NCI-H69 (cell line): ENCODE data around the gene NOS1.
"Not testable (repeated sequence)": the region's sequence is repeated elsewhere in the genome, so short reads cannot be mapped to it uniquely, and the experiment has no call there.

ENCODE experiments used
- DNase-seq: peaks from one replicate; lab custom pipeline; 2025; lab: John Stamatoyannopoulos, UW

Gene NOS1

DNA sequence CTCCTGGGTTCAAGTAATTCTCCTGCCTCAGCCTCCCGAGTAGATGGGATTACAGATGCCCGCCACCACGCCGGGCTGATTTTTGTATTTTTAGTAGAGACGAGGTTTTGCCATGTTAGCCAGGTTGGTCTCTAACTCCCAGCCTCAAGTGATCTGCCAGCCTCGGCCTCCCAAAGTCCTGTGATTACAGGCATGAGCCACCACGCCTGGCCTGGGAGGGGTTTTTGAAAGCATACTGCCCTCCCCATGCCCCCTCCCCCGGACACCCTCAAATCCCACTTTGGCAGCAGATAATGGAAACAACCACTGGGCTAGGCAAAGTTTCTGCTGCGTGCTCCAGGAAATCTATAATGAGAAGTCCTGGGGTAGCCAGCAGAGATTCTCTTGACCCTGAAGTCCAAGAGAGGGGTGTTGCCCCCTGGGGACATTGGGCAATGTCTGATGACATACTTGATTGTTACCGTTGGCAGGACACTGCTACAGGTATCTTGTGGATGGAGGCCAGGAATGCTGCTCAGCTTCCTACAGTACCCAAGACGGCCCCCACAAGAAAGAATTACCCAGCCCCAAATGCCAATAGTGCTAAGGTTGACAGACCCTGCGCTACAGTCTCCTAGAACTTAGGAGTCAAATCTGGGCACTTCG, 152.5 kb downstream of the NOS1 start:
- DNase-seq = no peak

DNA sequence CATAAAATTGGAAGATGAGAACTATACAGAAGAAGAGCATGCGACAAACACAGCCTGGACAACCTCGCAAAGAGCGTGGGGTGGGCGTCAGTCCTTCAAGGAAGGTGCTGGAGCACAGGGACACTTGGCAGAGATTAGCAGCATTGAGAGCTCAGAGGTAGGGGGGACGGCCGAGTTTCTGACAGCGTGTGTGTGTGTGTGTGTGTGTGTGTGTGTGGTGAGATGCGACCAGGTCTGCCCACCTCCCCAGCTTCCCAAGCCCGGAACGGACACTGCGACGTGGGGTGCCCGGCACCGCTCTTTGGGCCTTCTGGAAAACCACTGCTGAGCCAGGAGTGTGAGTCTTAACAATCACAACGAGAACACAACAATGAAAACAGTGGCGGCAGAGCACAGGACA, 153.2 kb downstream of the NOS1 start:
- DNase-seq = no peak

DNA sequence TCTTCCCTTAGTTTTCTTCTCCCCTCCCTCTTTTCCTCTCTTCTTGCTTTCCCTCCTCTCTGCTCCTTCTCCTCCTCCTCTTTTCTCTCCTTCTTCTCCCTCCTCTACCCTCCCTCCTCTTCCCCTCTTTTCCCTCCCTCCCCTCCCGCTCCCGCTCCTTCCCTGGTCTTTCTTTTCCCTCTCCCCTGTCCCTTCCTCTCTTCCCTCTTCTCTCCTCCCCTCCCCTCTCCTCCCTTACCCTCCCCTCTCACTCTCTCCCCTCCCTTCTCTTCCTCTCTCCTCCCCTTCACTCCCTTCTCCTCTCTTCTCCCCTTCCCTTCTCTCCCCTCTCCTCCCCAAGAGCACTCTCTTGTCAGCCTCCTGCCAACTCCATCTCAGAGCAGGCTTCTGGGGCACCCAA, 153.8 kb downstream of the NOS1 start:
- DNase-seq = no peak

DNA sequence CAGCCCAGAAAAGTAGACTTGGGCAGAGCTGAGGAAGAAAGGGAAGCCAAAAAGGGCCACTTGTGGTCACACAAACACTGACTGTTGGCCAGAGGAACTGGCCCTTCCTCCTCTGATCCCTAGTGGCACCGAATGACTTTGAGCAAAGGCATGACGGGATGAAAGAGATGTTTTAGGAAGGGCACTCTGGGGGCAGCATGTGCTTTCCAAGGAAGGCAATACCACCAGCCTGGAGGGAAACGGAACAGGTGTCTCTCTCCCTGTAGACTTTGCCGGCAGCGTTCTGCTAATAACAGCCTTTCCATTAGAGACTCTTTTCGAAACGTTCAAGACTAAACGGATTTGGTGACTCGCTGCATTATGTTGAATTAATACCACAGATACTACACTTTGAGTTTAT, 158.9 kb downstream of the NOS1 start:
- no peak for DNase-seq

DNA sequence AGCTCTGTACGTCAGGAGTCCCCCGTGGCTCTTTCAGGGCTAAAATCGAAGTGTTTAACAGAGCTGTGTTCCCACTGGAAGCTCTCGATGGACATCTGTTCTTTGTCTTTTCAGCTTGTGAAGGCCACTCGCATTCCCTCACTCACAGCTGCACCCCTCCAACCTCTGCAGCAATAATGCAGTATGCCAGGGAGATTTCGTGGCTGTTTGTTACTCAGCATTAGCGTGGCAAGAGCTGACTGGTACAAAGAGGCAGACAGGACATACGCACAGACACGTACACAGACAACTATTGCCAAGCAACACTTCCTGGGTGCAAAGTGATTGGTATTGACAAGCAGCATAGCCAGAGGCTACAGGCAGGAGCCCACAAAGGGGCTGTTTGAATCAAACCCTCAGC, 159.4 kb downstream of the NOS1 start:
- no peak for DNase-seq

DNA sequence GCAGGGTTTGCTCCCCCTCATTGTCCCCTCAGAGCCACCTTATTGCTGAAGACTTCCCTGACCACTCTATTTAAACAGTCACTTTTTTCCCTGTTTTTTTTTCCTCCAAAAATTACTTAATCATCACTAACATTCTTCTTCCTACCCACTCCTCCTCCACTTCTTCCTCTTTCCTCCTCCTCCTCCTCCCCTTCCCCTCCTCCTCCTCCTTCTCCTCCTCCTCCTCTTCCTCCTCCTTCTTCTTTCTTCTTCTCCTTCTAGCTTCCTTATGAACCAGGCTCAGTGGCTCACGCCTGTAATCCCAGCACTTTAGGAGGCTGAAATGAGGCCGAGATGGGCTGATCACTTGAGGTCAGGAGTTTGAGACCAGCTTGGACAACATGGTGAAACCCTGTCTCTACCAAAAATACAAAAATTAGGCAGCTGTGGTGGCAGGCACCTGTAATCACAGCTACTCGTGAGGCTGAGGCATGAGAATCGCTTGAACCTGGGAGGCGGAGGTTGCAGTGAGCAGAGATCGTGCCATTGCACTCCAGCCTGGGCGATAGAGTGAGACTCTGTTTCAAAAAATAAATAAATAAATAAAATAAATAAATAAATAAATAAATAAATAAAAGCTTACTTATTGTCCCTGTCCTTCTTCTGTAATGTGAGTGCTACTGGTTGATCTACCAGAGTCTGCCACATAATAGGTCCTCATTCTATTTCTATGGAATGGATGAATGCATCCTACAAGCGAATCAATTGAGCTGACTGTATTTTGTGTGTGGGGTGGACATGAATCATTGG, 161.3 kb downstream of the NOS1 start:
- not testable (repeated sequence) for DNase-seq

DNA sequence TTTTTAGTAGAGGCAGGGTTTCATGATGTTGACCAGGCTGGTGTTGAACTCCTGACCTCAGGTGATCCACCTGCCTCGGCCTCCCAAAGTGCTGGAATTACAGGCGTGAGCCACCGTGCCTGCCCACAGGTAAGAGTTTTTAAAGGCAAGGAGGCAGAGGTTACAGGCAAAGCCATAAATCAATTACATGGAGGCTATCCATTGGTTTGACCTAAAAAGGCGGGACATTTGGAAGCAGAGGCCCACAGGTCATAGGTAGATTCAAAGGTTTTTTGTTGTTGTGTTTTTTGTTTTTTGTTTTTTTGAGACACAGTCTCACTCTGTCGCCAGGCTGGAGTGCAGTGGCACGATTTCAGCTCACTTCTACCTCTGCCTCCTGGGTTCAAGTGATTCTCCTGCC, 165.1 kb downstream of the NOS1 start:
- not testable (repeated sequence) for DNase-seq

DNA sequence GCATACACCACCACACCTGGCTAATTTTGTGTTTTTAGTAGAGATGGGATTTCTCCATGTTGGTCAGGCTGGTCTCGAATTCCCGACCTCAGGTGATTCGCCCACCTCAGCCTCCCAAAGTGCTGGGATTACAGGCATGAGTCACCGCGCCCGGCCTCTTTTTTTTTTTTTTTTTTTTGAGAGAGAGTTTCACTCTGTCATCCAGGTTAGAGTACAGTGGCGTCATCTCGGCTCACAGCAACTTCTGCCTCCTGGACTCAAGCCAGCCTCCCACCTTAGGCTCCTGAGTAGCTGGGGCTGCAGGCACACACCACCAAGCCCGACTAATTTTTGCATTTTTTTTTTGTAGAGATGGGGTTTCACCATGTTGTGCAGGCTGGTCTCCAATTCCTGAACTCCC, 166.4 kb downstream of the NOS1 start:
- DNase-seq = peak; percentile 56

DNA sequence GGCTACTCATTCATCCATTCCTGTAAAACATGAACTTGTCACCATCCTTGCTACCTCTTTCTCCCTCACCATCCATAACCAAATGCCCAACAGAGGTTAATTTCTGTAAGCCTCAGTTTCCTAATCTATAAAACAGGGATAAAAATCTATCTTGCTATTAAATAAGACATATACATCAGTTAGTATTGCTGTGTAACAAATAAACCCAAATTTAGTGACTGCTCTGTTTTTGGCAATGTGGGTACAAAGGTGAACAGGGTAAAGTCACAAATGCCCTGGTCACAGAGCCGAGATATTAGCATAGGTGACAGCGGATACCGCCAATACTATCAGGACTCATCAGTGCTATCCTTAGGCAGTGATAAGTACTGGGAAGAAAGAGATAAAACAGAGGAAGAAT, 167.5 kb downstream of the NOS1 start:
- DNase-seq = no peak

DNA sequence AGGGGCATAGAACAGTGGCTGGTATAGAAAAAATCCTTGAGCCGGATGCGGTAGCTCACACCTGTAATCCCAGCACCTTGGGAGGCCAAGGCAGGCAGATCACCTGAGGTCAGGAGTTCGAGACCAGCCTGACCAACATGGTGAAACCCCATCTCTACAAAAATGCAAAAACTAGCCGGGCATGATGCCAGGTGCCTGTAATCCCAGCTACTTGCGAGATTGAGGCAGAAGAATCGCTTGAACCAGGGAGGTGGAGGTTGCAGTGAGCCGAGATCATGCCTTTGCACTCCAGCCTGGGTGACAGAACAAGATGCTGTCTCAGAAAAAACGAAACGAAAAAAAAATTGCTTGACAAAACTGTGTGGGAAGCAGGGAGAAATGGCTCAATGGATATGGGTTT, 168.8 kb downstream of the NOS1 start:
- not testable (repeated sequence) for DNase-seq

DNA sequence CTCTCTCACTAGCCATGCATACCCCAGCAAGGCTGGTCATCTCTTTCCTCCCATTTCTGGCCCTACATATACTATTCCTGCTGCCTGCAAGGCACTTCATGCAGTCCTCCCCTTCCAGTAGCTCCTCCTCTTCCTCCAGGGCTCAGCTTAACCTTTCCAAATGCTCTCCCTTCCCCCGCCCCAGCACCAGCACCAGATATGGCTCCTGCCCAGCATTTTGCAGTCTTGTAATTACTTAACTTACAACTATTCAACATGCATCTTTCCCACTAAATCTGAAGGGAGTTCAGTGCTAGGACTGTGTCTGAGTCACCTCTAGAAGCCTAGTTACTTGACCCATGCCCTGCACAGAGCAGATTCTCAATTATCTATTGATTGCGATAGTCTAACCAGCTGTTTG, 169.4 kb downstream of the NOS1 start:
- DNase-seq = peak; percentile 18

DNA sequence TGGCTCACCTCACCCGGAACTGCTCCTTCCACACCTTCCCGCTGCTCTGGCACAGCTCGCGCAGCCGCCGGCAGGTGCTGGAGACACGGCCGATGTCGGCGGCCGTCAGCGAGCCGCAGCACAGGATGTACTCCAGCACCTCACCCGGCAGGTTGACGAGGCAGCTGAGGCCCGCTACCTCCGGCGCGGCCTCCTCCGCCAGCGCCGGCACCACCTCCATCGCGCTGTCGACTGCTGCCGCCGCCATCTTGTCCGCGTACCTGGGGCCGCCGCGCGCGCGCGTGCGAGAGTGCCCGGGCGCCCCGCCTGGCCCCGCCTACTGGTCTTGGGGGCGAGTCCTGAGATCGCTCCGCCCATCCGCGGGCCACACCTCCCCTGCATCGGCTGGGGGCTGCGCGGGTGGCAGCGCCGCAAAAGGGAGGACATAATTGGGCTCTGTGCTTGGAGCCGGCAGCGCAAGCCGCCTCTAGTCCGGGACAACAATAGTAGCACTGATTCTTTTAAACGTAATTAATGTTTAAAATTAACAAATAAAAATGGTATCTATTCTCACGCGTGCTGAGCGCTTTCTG, 171.1 kb downstream of the NOS1 start, which contains the start of gene FBXO21:
TSS of gene FBXO21 (minus strand) at position 261 of the 572 bp plus-strand sequence. CDS start at position 247, 14 bp downstream.
- DNase-seq = peak; percentile 97

DNA sequence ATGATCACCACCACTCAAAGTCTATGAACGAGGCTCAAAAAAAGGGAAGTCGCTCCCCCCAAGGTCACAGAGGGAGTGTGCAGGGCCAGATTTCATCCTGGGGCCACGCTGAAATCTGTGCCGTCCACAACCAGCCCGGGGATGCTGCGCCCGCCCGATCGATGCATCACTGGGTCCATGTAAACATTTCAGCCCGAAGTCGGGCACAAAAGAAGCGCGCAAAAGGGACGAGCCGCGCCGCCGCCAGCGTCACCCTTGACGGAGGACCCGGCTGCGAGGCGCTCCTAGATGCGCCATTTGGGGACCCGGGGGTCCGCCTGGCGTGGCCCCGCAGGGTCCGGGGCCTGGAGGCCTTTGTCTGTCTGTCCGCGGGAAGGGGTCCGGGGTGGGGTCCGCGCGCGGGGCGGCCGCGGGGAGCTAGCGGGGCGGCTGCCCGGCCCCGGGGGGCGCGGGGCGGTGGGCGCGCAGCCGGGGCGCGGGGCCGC, 171.7 kb downstream of the NOS1 start:
- DNase-seq = peak; percentile 60

DNA sequence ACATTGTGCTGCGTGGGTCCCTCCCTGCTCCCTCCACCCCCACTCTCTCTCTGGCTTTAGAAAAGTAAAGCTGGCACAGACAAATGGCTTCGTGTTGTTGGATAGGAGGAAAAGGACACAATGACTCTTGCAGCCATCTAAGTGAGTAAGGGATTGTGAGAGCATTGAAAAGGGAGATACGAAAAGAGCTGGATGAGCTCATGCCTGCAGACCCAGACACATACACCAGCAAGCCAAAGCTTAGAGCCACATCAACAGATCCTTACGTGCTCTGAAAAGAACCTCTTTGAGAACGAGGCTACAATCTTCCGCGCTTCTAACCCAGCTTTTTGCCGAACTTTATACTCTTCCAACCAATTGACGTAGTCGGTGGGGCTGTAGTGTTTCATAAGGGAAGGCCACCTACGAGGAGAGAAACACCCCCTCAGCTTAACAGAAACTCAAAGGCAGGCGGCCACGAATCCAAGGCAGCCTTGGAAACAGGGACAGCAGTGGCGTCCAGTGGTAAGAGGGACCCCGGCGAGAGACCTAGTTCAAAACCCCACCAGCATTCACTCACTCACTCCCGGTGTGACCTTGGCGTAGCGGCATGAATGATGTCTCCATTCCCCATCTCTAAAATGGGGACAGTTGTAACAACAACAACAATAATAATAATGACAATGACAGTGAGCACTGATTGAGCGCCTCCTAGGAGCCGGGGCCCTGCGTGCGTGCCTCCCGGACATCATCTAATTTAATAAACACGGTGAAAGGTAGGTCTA, 172.3 kb downstream of the NOS1 start:
- peak; percentile 60 for DNase-seq

DNA sequence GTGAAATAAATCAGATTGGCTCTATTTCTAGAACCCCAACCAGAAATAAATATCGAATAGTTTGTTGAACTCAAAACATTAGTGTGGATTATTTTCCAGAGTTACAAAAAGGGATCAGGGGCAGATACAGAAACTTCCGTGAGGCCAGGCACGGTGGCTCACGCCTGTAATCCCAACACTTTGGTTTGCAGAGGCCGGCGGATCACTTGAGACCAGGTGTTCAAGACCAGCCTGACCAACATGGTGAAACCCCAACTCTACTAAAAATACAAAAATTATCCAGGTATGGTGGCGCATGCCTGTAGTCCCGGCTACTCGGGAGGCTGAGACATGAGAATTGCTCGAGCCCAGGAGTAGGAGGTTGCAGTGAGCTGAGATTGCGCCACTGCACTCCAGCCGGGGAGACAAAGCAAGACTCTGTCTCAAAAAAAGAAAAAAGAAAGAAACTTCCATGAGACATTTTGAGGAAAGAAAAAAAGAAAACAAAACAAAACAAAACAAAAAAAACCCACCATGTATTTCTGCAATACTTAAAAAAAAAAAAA, 173.2 kb downstream of the NOS1 start:
- DNase-seq = no peak

DNA sequence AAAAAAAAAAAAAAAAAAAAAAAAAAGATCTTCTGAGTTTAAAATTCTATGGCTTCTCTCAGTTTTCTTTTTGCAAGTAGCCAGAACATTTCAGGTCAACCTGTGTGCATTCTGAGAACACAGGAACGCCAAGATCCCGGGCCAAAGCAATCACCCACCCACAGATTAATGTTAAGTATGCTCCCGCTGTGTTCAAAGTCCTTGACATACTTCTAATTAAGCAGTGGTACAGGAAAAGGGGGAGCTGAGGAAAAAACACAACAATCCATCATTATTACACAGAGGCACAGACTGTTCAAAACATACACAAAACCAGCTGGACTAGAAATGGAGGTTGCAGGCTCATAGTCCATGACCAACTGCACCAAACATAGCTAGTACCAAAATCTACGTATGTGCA, 174.0 kb downstream of the NOS1 start:
- DNase-seq = peak; percentile 25

DNA sequence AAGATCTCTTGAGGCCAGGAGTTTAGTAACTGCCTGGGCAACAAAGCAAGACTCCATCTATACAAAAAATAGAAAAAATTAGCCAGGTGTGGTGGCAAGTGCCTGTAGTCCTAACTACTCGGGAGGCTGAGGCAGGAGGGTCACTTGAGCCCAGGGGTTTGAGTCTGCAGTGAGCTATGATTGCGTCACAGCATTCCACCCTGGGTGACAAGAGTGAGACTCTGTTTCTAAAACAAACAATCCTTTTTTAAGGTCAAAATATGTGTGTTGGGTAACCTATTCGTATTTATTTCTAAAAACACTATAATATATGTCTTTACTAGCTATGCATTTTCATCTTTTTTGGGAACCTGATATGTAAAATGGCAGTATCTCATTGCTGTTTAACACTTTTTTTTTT, 178.6 kb downstream of the NOS1 start:
- DNase-seq = no peak

DNA sequence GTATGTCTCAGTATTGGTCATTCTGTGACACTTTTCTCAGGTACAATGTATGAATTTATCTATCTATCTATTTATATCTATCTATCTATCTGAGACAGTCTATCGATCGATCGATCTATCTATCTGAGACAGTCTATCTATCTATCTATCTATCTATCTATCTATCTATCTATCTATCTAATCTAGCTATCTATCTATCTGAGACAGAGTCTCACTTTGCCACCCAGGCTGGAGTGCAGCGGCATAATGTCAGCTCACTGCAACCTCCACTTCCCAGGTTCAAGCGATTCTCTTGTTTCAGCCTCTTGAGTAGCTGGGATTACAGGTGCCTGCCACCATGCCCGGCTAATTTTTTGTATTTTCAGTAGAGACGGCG, 180.0 kb downstream of the NOS1 start:
- DNase-seq = not testable (repeated sequence)

DNA sequence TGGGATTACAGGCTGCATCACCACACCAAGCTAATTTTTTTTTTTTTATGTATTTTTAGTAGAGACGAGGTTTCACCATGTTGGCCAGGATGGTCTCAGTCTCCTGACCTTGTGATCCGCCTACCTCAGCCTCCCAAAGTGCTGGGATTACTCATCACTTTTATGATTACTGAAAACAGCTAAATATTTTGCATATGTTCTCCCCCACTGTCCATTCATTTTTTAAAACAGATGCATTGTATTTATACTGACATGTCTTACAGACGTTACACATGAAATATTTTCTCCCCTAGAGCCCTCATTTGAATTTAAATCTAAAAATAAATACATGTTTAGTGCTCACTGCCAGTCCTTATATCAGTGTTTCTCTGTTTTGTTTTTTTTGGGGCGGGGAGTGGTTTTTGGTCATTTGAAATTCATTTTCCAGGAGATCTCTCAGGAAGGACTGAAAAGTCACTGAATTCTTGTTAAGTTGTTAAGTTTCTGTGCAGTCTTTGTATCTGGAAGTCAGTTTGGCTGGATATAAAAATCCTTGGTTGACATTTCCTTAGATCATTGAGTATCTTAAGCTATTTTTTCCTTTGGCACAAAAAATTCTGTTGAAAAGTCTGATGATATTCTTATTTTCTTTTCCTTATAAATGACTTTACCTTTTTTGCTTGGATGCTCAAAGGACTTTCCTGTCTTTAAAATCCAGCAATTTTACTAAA, 180.5 kb downstream of the NOS1 start:
- no peak for DNase-seq

DNA sequence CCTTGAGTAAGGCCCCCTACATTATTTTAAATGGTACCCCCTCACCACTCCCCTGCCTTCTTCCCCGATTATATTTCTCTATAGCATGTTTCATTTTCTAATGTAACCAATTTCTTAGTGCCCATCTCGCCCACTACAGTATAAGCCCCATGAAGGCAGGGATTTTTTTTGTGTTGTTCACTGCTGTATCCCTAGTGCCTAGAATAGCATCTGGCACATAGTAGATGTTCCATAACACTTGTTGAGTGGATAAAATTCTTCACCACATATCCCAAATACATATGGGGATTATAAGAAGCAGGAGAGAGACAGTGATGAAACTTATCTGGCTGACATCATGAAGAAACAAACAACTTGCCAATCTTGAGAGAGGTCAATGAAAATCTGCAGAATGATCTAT, 182.7 kb downstream of the NOS1 start:
- no peak for DNase-seq

DNA sequence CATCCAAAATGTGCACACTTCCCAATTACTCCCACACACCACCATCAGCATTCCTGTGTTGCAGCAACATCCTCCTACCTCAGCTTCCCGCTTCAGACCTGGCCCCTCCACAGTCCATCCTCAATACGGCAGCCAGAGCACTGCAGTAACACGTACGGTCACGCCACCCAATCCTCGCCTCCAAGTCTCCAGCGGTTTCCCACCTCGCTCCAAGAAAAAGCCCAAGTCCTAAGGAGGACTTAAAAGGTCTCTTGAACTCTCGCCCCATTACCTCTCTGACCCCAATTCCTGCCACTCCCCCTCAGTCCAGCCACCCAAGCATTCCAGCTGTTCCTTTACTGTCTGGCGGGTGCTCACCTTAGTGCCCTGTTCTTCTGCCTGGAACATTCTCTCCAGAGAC, 183.1 kb downstream of the NOS1 start:
- no peak for DNase-seq
